Neuronal stem cell (in vitro differentiated cells): ENCODE measurements around the gene EPHA2.
A peak's percentile ranks its signal among the peaks of the same experiment; 100 is the strongest.

Experiments
- DNase-seq: peaks from one replicate; pipeline ENCODE4 v3.0.0-alpha.2; 2013; ENCODE audit warnings: low spot score
- H2AFZ ChIP-seq: one replicate; pipeline ENCODE4 v1.6.1; 2013; ENCODE audit warnings: mild to moderate bottlenecking, low read length, inconsistent platforms
- H2AK5ac ChIP-seq: 2 replicates; pipeline ENCODE4 v1.6.1; 2013; ENCODE audit warnings: low read depth, mild to moderate bottlenecking, inconsistent platforms, low read length, moderate library complexity, mixed read lengths
- H2BK120ac ChIP-seq: 2 replicates; pipeline ENCODE4 v1.6.1; 2013; ENCODE audit warnings: low read depth, mild to moderate bottlenecking, inconsistent platforms, low read length, moderate library complexity, mixed read lengths
- H2BK12ac ChIP-seq: one replicate; pipeline ENCODE4 v1.6.1; 2013; ENCODE audit warnings: low read length, inconsistent platforms
- H2BK15ac ChIP-seq: 2 replicates; pipeline ENCODE4 v1.6.1; 2013; ENCODE audit warnings: mild to moderate bottlenecking, low read length, inconsistent platforms, mixed read lengths
- H2BK5ac ChIP-seq: one replicate; pipeline ENCODE4 v1.6.1; 2013; ENCODE audit warnings: inconsistent platforms, mild to moderate bottlenecking, low read length, moderate library complexity
- H3K14ac ChIP-seq: one replicate; pipeline ENCODE4 v1.6.1; 2013; ENCODE audit warnings: low read length, inconsistent platforms
- H3K18ac ChIP-seq: 2 replicates; pipeline ENCODE4 v1.6.1; 2013; ENCODE audit warnings: low read length, inconsistent platforms
- H3K23ac ChIP-seq: 2 replicates; pipeline ENCODE4 v1.6.1; 2013; ENCODE audit warnings: low read depth, mild to moderate bottlenecking, mixed read lengths, low read length, inconsistent platforms; ENCODE audit not compliant: poor library complexity
- H3K27ac ChIP-seq: replicated peaks from 3 replicates; pipeline ENCODE4 v1.5.1; 2013; ENCODE audit warnings: low read length, inconsistent platforms
- H3K27me3 ChIP-seq, 3 experiments: 2 replicates each; pipeline ENCODE4 v1.6.1; 2013; ENCODE audit warnings: low read length in 3 of 3, mild to moderate bottlenecking in 2 of 3, inconsistent platforms in 1 of 3, low read depth in 1 of 3, mixed read lengths in 1 of 3, moderate library complexity in 1 of 3; ENCODE audit not compliant: control insufficient read depth in 3 of 3, insufficient read depth in 3 of 3
- H3K36me3 ChIP-seq, 2 donors: replicated peaks in 1 of 2; 2 replicates each; pipeline ENCODE4 v1.6.1; 2013; ENCODE audit warnings: low read length in 2 of 2; ENCODE audit not compliant: control insufficient read depth in 2 of 2, insufficient read depth in 2 of 2
- H3K4ac ChIP-seq: 2 replicates; pipeline ENCODE4 v1.6.1; 2013; ENCODE audit warnings: inconsistent platforms, mild to moderate bottlenecking, low read length, moderate library complexity
- H3K4me1 ChIP-seq, 2 donors: 1 replicate in 1 of 2; 2 replicates in 1 of 2; pipeline ENCODE4 v1.6.1; 2013; ENCODE audit warnings: low read length in 2 of 2, low read depth in 1 of 2; ENCODE audit not compliant: control insufficient read depth in 2 of 2, insufficient read depth in 1 of 2
- H3K4me2 ChIP-seq: one replicate; pipeline ENCODE4 v1.6.1; 2013; ENCODE audit warnings: mild to moderate bottlenecking, low read length, inconsistent platforms; ENCODE audit not compliant: insufficient read depth, poor library complexity, severe bottlenecking
- H3K4me3 ChIP-seq, 2 donors: 2 replicates each; pipeline ENCODE4 v1.5.1; 2013; ENCODE audit warnings: low read length in 2 of 2, mild to moderate bottlenecking in 2 of 2, inconsistent platforms in 1 of 2, moderate library complexity in 1 of 2
- H3K79me1 ChIP-seq: one replicate; pipeline ENCODE4 v1.6.1; 2013; ENCODE audit warnings: low read depth, mild to moderate bottlenecking, inconsistent platforms, low read length, moderate library complexity
- H3K9ac ChIP-seq: one replicate; pipeline ENCODE4 v1.6.1; 2013; ENCODE audit warnings: mild to moderate bottlenecking, low read depth, low read length, inconsistent platforms; ENCODE audit not compliant: poor library complexity
- H3K9me3 ChIP-seq, 2 donors: replicated peaks in 1 of 2; 2 replicates each; pipeline versions ENCODE3 to v1.6.1; 2013; ENCODE audit warnings: low read length in 2 of 2, mild to moderate bottlenecking in 2 of 2, inconsistent platforms in 1 of 2, low read depth in 1 of 2, mixed read lengths in 1 of 2, moderate library complexity in 1 of 2; ENCODE audit not compliant: control insufficient read depth in 2 of 2, insufficient read depth in 1 of 2
- H4K8ac ChIP-seq: one replicate; pipeline ENCODE4 v1.6.1; 2013; ENCODE audit warnings: low read depth, mild to moderate bottlenecking, inconsistent platforms, low read length, moderate library complexity
- H4K91ac ChIP-seq: one replicate; pipeline ENCODE4 v1.6.1; 2013; ENCODE audit warnings: low read length, low read depth, mild to moderate bottlenecking, inconsistent platforms; ENCODE audit not compliant: poor library complexity
- WGBS, 2 donors: extraction: QIAGEN DNeasy Blood & Tissue Kit; methylation state at CpG; one replicate each; pipeline ENCODE4 v1.1.7; 2013; ENCODE audit warnings: missing lambda C conversion rate in 2 of 2, mixed read lengths in 1 of 2; ENCODE audit not compliant: insufficient read length in 2 of 2, insufficient replicate concordance in 1 of 2; ENCODE audit errors: extremely low coverage in 2 of 2; 5-methylcytosine and 5-hydroxymethylcytosine counted together

EPHA2 gene

DNA sequence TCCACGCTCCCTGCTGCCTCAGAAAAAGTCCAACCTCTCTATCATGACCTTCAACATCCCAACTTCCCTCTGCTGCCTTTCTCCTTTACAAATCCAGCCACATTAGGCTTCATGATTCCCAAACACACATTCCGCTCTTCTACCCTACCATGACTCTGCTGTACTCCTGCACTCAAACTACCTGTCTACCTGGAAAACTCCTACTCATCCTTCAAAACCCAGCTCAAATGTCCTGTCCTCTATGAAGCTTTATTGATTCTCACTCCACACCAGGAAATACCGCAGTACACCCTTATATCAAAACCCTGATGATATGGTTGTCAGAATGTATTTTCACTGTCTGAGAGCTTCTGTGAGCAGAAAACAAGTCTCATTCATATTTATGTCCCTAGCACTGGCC lies 47.7 kb upstream of the EPHA2 start:
- no peak overlapping the region for H2AK5ac ChIP-seq
- WGBS, 2 donors: no CpG with 5 or more reads among the region's 3 CpGs
- H3K9ac ChIP-seq: no peak overlapping the region
- H3K27ac ChIP-seq: no peak overlapping the region
- no peak overlapping the region for H3K4me3 ChIP-seq
- no peak overlapping the region for H2BK15ac ChIP-seq
- H3K4ac ChIP-seq: no peak overlapping the region
- peaks cover 4 to 6% of the 10 kb centered on the region in 2 donors for H3K36me3 ChIP-seq
- no peak overlapping the region for H4K91ac ChIP-seq
- no peaks in the 10 kb centered on the region for H3K79me1 ChIP-seq
- H3K23ac ChIP-seq: no peak overlapping the region
- H3K27me3 ChIP-seq: no peaks in the 10 kb centered on the region
- H3K4me2 ChIP-seq: no peak overlapping the region
- H2BK5ac ChIP-seq: no peak overlapping the region
- no peak for DNase-seq
- no peaks in the 10 kb centered on the region for H3K9me3 ChIP-seq
- H2BK12ac ChIP-seq: no peak overlapping the region
- no peak overlapping the region for H3K14ac ChIP-seq
- H2BK120ac ChIP-seq: no peak overlapping the region
- H3K18ac ChIP-seq: no peak overlapping the region
- no peak overlapping the region for H4K8ac ChIP-seq
- peaks cover 0 to 10% of the 10 kb centered on the region in 2 donors for H3K4me1 ChIP-seq
- no peak overlapping the region for H2AFZ ChIP-seq

DNA sequence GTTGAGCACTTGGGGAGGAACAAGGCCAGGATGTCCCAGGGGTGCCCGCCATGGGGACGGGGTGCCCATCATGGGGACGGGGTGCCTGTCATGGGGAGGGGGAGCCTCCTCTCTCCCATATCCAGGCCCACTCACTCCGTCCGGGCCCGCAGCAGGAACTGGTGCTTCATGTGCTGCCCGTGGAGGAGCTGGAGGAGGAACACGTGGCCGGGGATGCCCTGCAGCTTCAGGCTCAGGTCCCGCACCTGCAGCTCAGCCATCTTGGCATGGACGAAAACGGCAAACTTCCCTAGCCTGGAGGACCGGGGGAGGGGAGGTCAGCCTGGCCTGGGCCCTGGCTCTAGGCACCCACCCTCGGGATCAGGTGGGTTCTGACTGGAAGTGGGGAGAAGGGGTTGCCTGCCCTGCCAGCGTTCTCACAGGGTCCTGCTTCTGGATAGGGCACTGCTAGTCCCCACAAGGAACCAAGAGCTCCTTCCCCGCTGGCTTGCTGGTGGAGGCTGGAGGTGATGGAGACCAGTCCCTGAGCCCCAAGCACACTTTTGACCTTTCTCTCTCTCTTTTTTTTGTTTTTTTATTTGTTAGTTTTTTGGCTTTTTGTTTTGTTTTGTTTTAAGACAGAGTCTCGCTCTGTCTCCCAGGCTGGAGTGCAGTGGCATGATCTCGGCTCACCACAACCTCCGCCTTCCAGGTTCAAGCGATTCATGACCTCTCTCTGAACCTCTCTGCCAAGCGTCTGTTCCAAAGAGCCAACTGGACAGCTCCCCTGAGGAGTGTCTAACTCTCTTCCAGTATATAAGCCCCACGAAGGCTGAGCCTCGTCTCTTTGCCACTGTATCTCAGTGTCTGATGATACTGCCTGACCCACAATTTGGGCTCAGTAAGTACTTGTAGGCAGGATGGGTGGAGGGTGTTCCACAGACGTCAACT lies 46.7 kb upstream of the EPHA2 start:
- no CpG with 5 or more reads among the region's 24 CpGs for WGBS, 2 donors
- Histone ChIP-seq H3K27me3 (no peaks in the 10 kb centered on the region), H2BK5ac (no peak overlapping the region), H3K23ac (peak overlapping the region; percentile 37), H3K36me3 (peaks cover 4 to 6% of the 10 kb centered on the region in 2 donors), H3K4me3 (no peak overlapping the region), H2BK12ac (no peak overlapping the region), H3K27ac (no peak overlapping the region), H2AK5ac (no peak overlapping the region), H2AFZ (no peak overlapping the region), H3K18ac (peak overlapping the region; percentile 42), H3K4me2 (no peak overlapping the region), H2BK15ac (no peak overlapping the region), H3K4me1 (peaks cover 0 to 10% of the 10 kb centered on the region in 2 donors), H3K9ac (no peak overlapping the region), H3K79me1 (no peaks in the 10 kb centered on the region), H3K9me3 (no peaks in the 10 kb centered on the region), H2BK120ac (no peak overlapping the region), H4K8ac (no peak overlapping the region), H3K14ac (no peak overlapping the region), H3K4ac (no peak overlapping the region), H4K91ac (no peak overlapping the region)
- no peak for DNase-seq

DNA sequence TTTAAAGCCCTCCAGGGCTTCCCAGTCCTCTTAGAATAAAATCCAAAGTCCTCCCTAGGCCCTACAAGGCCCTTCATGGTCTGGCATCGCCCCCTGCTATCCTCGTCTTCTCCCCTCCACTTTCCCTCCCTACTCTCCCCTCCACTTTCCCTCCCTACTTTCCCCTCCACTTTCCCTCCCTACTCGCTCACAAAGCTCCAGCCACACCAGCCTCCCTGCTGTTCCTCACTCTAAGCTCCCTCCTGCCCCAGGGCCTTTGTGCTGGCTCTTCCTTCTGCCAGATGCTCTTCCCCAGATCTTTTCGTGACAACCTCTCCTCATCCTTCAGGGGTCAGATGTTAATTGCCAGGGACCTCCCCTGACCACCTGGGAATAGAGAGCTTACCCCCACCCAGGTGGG lies 43.8 kb upstream of the EPHA2 start:
- no peak overlapping the region for H3K14ac ChIP-seq
- H3K4ac ChIP-seq: no peak overlapping the region
- no peak overlapping the region for H3K9ac ChIP-seq
- H4K8ac ChIP-seq: no peak overlapping the region
- no peak overlapping the region for H3K18ac ChIP-seq
- H2AK5ac ChIP-seq: no peak overlapping the region
- H3K36me3 ChIP-seq: peaks cover 4 to 6% of the 10 kb centered on the region in 2 donors
- H3K23ac ChIP-seq: no peak overlapping the region
- H3K4me1 ChIP-seq: no peaks in the 10 kb centered on the region
- no peaks in the 10 kb centered on the region for H3K27me3 ChIP-seq
- no peak overlapping the region for H3K4me2 ChIP-seq
- no peak overlapping the region for H2BK5ac ChIP-seq
- no peak overlapping the region for H3K4me3 ChIP-seq
- H4K91ac ChIP-seq: no peak overlapping the region
- H2BK120ac ChIP-seq: no peak overlapping the region
- no peak overlapping the region for H2AFZ ChIP-seq
- H3K9me3 ChIP-seq: no peaks in the 10 kb centered on the region
- no peak overlapping the region for H2BK15ac ChIP-seq
- no peak overlapping the region for H2BK12ac ChIP-seq
- no peak for DNase-seq
- no peak overlapping the region for H3K27ac ChIP-seq
- no CpG with 5 or more reads among the region's 4 CpGs for WGBS, 2 donors
- H3K79me1 ChIP-seq: no peaks in the 10 kb centered on the region

DNA sequence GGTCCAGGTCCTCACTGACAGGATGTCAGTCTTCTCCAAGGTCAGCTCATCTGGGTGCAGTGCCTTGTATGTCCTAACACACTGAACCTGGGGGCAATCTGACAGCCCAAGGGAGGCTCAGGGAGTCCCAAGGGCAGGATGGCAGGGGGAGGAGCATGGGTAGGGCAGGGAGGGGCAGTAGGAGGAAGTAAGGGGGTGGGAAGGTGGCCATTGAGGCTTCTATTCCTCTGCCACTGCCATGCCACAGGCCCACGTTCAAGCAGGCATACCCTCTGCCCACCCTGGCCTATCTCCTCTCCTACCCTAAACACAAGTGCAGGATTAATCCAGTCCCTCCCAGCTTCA lies 43.3 kb upstream of the EPHA2 start:
- Histone ChIP-seq H2AK5ac (no peak overlapping the region), H4K8ac (no peak overlapping the region), H2BK15ac (no peak overlapping the region), H4K91ac (no peak overlapping the region), H3K36me3 (peaks cover under 1 to 2% of the 10 kb centered on the region in 2 donors), H2BK5ac (no peak overlapping the region), H3K18ac (peak overlapping the region; percentile 51), H3K14ac (no peak overlapping the region), H3K9ac (no peak overlapping the region), H3K4me3 (peak overlapping the region in 1 of 2 donors; percentile 59), H3K27me3 (no peaks in the 10 kb centered on the region), H3K9me3 (no peaks in the 10 kb centered on the region), H2AFZ (no peak overlapping the region), H3K23ac (no peak overlapping the region), H3K4me2 (no peak overlapping the region), H2BK12ac (no peak overlapping the region), H3K27ac (no peak overlapping the region), H3K79me1 (no peaks in the 10 kb centered on the region), H3K4ac (no peak overlapping the region), H2BK120ac (no peak overlapping the region), H3K4me1 (no peaks in the 10 kb centered on the region)
- WGBS, 2 donors: no CpG with 5 or more reads among the region's 1 CpG
- DNase-seq: no peak
